C4-2B (cell line): Measurements from ENCODE around the gene EPHA1.

ENCODE experiments used
- ZFX ChIP-seq: fragments of 450-650 bp; IDR thresholded peaks from 2 replicates; pipeline ENCODE4 v1.6.1; 2017
- TF ChIP-seq, protein P1 (sequence below): fragments of 450-650 bp; conservative IDR thresholded peaks from 2 replicates; pipeline ENCODE4 v1.5.1; 2017; ENCODE audit warnings: mild to moderate bottlenecking

DNA sequence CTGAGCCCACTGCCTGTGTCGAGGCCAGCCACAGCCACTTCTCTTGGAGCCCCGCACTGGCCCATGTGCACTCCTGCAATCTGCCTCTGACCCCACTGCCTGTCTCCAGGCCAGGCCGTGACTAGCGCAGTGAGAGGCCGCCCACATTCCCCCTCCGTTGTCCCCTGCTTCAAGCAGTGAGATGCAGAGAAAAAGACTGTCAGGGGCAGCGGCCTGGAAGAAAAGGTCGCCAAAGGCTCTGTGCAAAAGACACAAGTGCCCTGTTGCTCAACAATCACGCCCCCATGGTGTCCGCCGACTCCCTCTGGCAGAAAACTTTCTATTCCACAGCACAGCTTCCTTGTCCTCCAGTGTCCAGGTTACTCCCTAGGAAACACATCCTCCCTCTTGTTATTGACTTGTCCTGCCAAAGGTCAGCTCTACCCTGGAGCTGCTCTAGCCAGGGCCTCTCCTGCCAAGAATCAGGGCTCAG lies 56.1 kb downstream of the EPHA1 start:
- TF ChIP-seq, protein P1, sequence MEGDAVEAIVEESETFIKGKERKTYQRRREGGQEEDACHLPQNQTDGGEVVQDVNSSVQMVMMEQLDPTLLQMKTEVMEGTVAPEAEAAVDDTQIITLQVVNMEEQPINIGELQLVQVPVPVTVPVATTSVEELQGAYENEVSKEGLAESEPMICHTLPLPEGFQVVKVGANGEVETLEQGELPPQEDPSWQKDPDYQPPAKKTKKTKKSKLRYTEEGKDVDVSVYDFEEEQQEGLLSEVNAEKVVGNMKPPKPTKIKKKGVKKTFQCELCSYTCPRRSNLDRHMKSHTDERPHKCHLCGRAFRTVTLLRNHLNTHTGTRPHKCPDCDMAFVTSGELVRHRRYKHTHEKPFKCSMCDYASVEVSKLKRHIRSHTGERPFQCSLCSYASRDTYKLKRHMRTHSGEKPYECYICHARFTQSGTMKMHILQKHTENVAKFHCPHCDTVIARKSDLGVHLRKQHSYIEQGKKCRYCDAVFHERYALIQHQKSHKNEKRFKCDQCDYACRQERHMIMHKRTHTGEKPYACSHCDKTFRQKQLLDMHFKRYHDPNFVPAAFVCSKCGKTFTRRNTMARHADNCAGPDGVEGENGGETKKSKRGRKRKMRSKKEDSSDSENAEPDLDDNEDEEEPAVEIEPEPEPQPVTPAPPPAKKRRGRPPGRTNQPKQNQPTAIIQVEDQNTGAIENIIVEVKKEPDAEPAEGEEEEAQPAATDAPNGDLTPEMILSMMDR, result no peak
- no peak for TF ChIP-seq ZFX
